ENCODE measurements around the gene IQSEC1. TPM values are rescaled to one million over a fixed set of nuclear protein-coding genes. Genes with fewer than 3 reads are reported as not detected.

Gene IQSEC1
- total RNA-seq, 1 experiment from 2014 or later, result 28.1 TPM

- ChIA-PET POLR2A (no interaction called here), RAD21 (ENCODE audit: low non-redundant PET in 1 of 2, low total read pairs in 2 of 2, uncharacterized antibody in 2 of 2, unreplicated experiment in 2 of 2) (no interaction called here), CTCF (no interaction called here)
- H3K9ac ChIP-seq (ENCODE audit: low read length), result no peak overlapping the region
- H3K4me3 ChIP-seq (replicated peaks in 1 of 2; ENCODE audit: low read depth in 1 of 2, low read length in 2 of 2), result no peak overlapping the region
- BruUV-seq (replicated peaks), result no TSS peak
- H3K4me1 ChIP-seq (ENCODE audit: control insufficient read depth in 1 of 2, insufficient read depth in 2 of 2, low read length in 2 of 2), result peaks cover 0 to 14% of the 10 kb centered on the region in 2 experiments; a peak in 2 of 4 replicates
- intact Hi-C loops (cut with micrococcal nuclease), result no loop called here
- H3K79me2 ChIP-seq (ENCODE audit: insufficient read depth, low read length), result no peaks in the 10 kb centered on the region
- no peaks in the 10 kb centered on the region for H3K27me3 ChIP-seq (ENCODE audit: insufficient read depth, low read length)
- H3K4me2 ChIP-seq (ENCODE audit: low read length), result no peak overlapping the region
- ATAC-seq (no peak), DNase-seq (ENCODE audit: low read depth, low spot score) (no peak)
- no peak overlapping the region for H3K27ac ChIP-seq (ENCODE audit: low read depth, low read length)
- peaks cover 0 to 6% of the 10 kb centered on the region in 2 experiments; a peak in 2 of 4 replicates for H3K36me3 ChIP-seq (ENCODE audit: control insufficient read depth in 1 of 2, insufficient read depth in 2 of 2, low read length in 2 of 2)
- H2AFZ ChIP-seq (ENCODE audit: low read depth, low read length, poor library complexity, severe bottlenecking), result no peak overlapping the region
- no peaks in the 10 kb centered on the region for H3K9me3 ChIP-seq (ENCODE audit: control insufficient read depth in 1 of 2, insufficient read depth in 1 of 2, low read depth in 1 of 2, low read length in 2 of 2)
- TF ChIP-seq CBX3 (IDR thresholded peaks at IDR 0.05; ENCODE audit: low read depth) (no peak), SIN3A (IDR thresholded peaks at IDR 0.05; ENCODE audit: low read depth) (no peak), YY1 (IDR thresholded peaks at IDR 0.05; ENCODE audit: extremely low read depth, insufficient replicate concordance, low read depth, low read length) (no peak), ELF1 (IDR thresholded peaks at IDR 0.05; ENCODE audit: borderline replicate concordance, low read depth) (no peak), ZFX (IDR thresholded peaks at IDR 0.05) (no peak), POLR2A (IDR thresholded peaks at IDR 0.05; ENCODE audit: borderline replicate concordance, extremely low read depth, insufficient read depth, insufficient read length) (no peak), SRF (IDR thresholded peaks at IDR 0.05; ENCODE audit: low read depth) (no peak), CTCF (IDR thresholded peaks at IDR 0.05 in 2 of 3, conservative IDR thresholded peaks at IDR 0.05 in 1 of 3; ENCODE audit: borderline replicate concordance in 1 of 3, insufficient read depth in 1 of 3, low read depth in 2 of 3, low read length in 2 of 3) (no peak), TCF7L2 (IDR thresholded peaks at IDR 0.05; ENCODE audit: borderline replicate concordance, extremely low read depth, insufficient read depth, insufficient read length) (no peak), EZH2 (IDR thresholded peaks at IDR 0.05) (no peak), MAX (IDR thresholded peaks at IDR 0.05) (no peak), SP1 (IDR thresholded peaks at IDR 0.05; ENCODE audit: low read depth) (no peak), REST (IDR thresholded peaks at IDR 0.05; ENCODE audit: low read depth) (no peak)
- TF ChIP-seq, protein P1, sequence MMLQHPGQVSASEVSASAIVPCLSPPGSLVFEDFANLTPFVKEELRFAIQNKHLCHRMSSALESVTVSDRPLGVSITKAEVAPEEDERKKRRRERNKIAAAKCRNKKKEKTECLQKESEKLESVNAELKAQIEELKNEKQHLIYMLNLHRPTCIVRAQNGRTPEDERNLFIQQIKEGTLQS (IDR thresholded peaks at IDR 0.05), result no peak
- no peaks in the 10 kb centered on the region for H3K9me2 ChIP-seq (ENCODE audit: insufficient read depth)
- no peaks in the 10 kb centered on the region for H4K20me1 ChIP-seq (ENCODE audit: insufficient read depth)
Measured at GRCh38 chr3:12925648-12926047, 147.6 kb downstream of the IQSEC1 start.
